GM23338 (cell line): ENCODE data around the gene HDAC5. TPM values are rescaled to one million over a fixed set of nuclear protein-coding genes. Genes with fewer than 3 reads are reported as not detected.
"Not testable (repeated sequence)": the region's sequence is repeated elsewhere in the genome, so short reads cannot be mapped to it uniquely, and the experiment has no call there.

ENCODE experiments used
- ATAC-seq: fragments of 200-7000 bp; cut with Tn5 transposase; 3 replicates; pipeline ENCODE4 v1.9.1; 2020
- DNase-seq: peaks from one replicate; pipeline ENCODE4 v3.0.0-alpha.2; 2015; ENCODE audit warnings: low spot score
- H2AFZ ChIP-seq: fragments of 200-600 bp; sonication (generic); 2 replicates; pipeline ENCODE4 v1.8.0; 2016; ENCODE audit warnings: antibody characterized with exemption, mild to moderate bottlenecking, moderate library complexity
- H3F3A ChIP-seq: fragments of 200-600 bp; sonication (generic); replicated peaks from 2 replicates; pipeline ENCODE4 v1.8.0; 2017; ENCODE audit warnings: antibody characterized with exemption, mixed run types, low read depth
- H3K27ac ChIP-seq: fragments of 200-600 bp; sonication (generic); 2 replicates; pipeline ENCODE4 v1.6.1; 2016; ENCODE audit warnings: low read depth
- H3K27me3 ChIP-seq: fragments of 200-600 bp; sonication (generic); 2 replicates; pipeline ENCODE4 v1.8.0; 2016; ENCODE audit warnings: mild to moderate bottlenecking, mixed run types, moderate library complexity; ENCODE audit not compliant: insufficient read depth
- H3K36me3 ChIP-seq: fragments of 200-600 bp; sonication (generic); 2 replicates; pipeline ENCODE4 v1.8.0; 2016; ENCODE audit warnings: mild to moderate bottlenecking; ENCODE audit not compliant: insufficient read depth
- H3K4me1 ChIP-seq: fragments of 200-600 bp; sonication (generic); 2 replicates; pipeline ENCODE4 v1.8.0; 2016; ENCODE audit warnings: mild to moderate bottlenecking, moderate library complexity; ENCODE audit not compliant: insufficient read depth
- H3K4me2 ChIP-seq: fragments of 200-600 bp; sonication (generic); 2 replicates; pipeline ENCODE4 v1.7.1; 2017; ENCODE audit warnings: mixed run types
- H3K4me3 ChIP-seq: fragments of 200-600 bp; sonication (generic); 2 replicates; pipeline ENCODE4 v1.6.1; 2016; ENCODE audit warnings: mixed run types
- H3K79me2 ChIP-seq: fragments of 200-600 bp; sonication (generic); replicated peaks from 2 replicates; pipeline ENCODE4 v1.8.0; 2017; ENCODE audit warnings: mild to moderate bottlenecking; ENCODE audit not compliant: insufficient read depth
- H3K9me2 ChIP-seq: fragments of 200-600 bp; sonication (generic); 2 replicates; pipeline ENCODE4 v1.8.0; 2017; ENCODE audit not compliant: insufficient read depth
- H4K20me1 ChIP-seq: fragments of 200-600 bp; sonication (generic); replicated peaks from 2 replicates; pipeline ENCODE4 v1.8.0; 2017; ENCODE audit warnings: mild to moderate bottlenecking; ENCODE audit not compliant: insufficient read depth
- H3K27ac Mint-ChIP-seq: 2 replicates; pipeline ENCODE4 v1.8.0; 2020; ENCODE audit warnings: inconsistent platforms, mild to moderate bottlenecking, moderate library complexity, mixed read lengths
- H3K27me3 Mint-ChIP-seq: 3 replicates; pipeline ENCODE4 v1.8.0; 2022; ENCODE audit warnings: low read depth, mild to moderate bottlenecking, moderate library complexity, mixed read lengths, inconsistent platforms; ENCODE audit not compliant: insufficient read depth, poor library complexity
- H3K36me3 Mint-ChIP-seq: 3 replicates; pipeline ENCODE4 v1.8.0; 2021; ENCODE audit warnings: low read depth, mild to moderate bottlenecking, inconsistent platforms, moderate library complexity, mixed read lengths
- H3K4me1 Mint-ChIP-seq: 3 replicates; pipeline ENCODE4 v1.8.0; 2020; ENCODE audit warnings: mild to moderate bottlenecking, inconsistent platforms, mixed read lengths
- H3K4me3 Mint-ChIP-seq: 3 replicates; pipeline ENCODE4 v1.8.0; 2021; ENCODE audit warnings: moderate library complexity, mild to moderate bottlenecking, inconsistent platforms, mixed read lengths
- H3K9me3 Mint-ChIP-seq: 3 replicates; pipeline ENCODE4 v1.8.0; 2020; ENCODE audit warnings: moderate library complexity, mild to moderate bottlenecking, inconsistent platforms, mixed read lengths
- CREB1 ChIP-seq: fragments of 250-450 bp; sonication (Bioruptor Pico); IDR thresholded peaks from 2 replicates; pipeline ENCODE4 v1.5.0; 2020; ENCODE audit warnings: low read depth, mild to moderate bottlenecking, moderate library complexity
- EZH2 ChIP-seq: fragments of 200-600 bp; sonication (generic); IDR thresholded peaks from one replicate; pipeline ENCODE4 v1.8.0; 2017; ENCODE audit warnings: antibody characterized with exemption, mild to moderate bottlenecking, low read depth; ENCODE audit not compliant: unreplicated experiment
- EZH2phosphoT487 ChIP-seq: fragments of 200-600 bp; sonication (generic); IDR thresholded peaks from one replicate; pipeline ENCODE4 v1.8.1; 2018; ENCODE audit warnings: antibody characterized with exemption; ENCODE audit not compliant: unreplicated experiment
- JUNB ChIP-seq: IDR thresholded peaks from one replicate; pipeline ENCODE4 v1.6.1; 2016; ENCODE audit warnings: antibody characterized with exemption; ENCODE audit not compliant: unreplicated experiment
- NANOG ChIP-seq: IDR thresholded peaks from 2 replicates; pipeline ENCODE4 v1.6.1; 2016; ENCODE audit warnings: antibody characterized with exemption, borderline replicate concordance
- POLR2AphosphoS5 ChIP-seq: IDR thresholded peaks from 2 replicates; pipeline ENCODE4 v1.6.1; 2016; ENCODE audit warnings: antibody characterized with exemption, low read depth
- STAT1 ChIP-seq: IDR thresholded peaks from one replicate; pipeline ENCODE4 v1.6.1; 2016; ENCODE audit warnings: antibody characterized with exemption; ENCODE audit not compliant: unreplicated experiment
- ZNF114 ChIP-seq: fragments of 250-450 bp; sonication (Bioruptor Pico); IDR thresholded peaks from 2 replicates; pipeline ENCODE4 v1.5.0; 2020; ENCODE audit warnings: mild to moderate bottlenecking, moderate library complexity
- ZNF331 ChIP-seq: fragments of 250-450 bp; sonication (Bioruptor Pico); IDR thresholded peaks from 2 replicates; pipeline ENCODE4 v1.5.0; 2020; ENCODE audit warnings: low read depth, mild to moderate bottlenecking, moderate library complexity
- polyA plus RNA-seq: library from polyadenylated mRNA; unstranded; fragments of >200 nt; fragmentation: Nextera tagmentation; extraction: Ambion mirVana; gene quantifications from 2 replicates; pipeline ENCODE4 v1.2.1, GENCODE V29; 2016
- total RNA-seq: library from RNA; depleted of rRNA; stranded (reverse); fragments of >200 nt; shearing (Covaris generic); gene quantifications from 2 replicates; pipeline ENCODE4 v1.2.3, GENCODE V29; 2014
- TF ChIP-seq, protein P1 (sequence below): fragments of 250-450 bp; sonication (Bioruptor Pico); IDR thresholded peaks from 2 replicates; pipeline ENCODE4 v1.5.0; 2020; ENCODE audit warnings: mild to moderate bottlenecking, moderate library complexity
- TF ChIP-seq, protein P2 (sequence below), 2 experiments: fragments of 200-600 bp in 1 of 2; sonication (generic) in 1 of 2; conservative IDR thresholded peaks; 2 replicates each; pipeline versions ENCODE4 v1.5.1 to v1.6.1; 2016 to 2017; ENCODE audit warnings: antibody characterized with exemption in 2 of 2, low read depth in 2 of 2, mild to moderate bottlenecking in 2 of 2, moderate library complexity in 1 of 2
- TF ChIP-seq, protein P3 (sequence below): IDR thresholded peaks from 2 replicates; pipeline ENCODE4 v1.6.1; 2016; ENCODE audit warnings: antibody characterized with exemption

Gene HDAC5
- total and polyA plus RNA-seq, 2 experiments from 2014 or later: 16.9 to 71.1 TPM

DNA sequence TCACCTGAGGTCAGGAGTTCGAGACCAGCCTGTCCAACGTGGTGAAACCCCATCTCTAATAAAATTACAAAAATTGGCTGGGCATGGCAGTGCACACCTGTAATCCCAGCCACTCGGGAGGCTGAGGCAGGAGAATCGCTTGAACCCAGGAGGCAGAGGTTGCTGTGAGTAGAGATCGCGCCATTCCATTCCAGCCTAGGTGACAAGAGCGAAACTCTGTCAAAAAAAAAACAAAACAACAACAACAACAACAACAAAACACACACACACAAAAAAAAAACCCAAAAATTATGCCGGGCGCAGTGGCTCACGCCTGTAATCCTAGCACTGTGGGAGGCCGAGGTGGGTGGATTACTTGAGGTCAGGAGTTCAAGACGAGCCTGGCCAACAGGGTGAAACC, 7.9 kb upstream of the HDAC5 start:
- not testable (repeated sequence) for H3K9me3 Mint-ChIP-seq, H2AFZ ChIP-seq, H3K4me1 ChIP-seq, H3K36me3 ChIP-seq, DNase-seq, H3F3A ChIP-seq, H3K4me1 Mint-ChIP-seq, H3K4me3 Mint-ChIP-seq, H3K4me3 ChIP-seq, H3K27ac ChIP-seq, H4K20me1 ChIP-seq, H3K4me2 ChIP-seq, H3K27me3 ChIP-seq, H3K79me2 ChIP-seq, H3K9me2 ChIP-seq, H3K27me3 Mint-ChIP-seq, ATAC-seq, H3K36me3 Mint-ChIP-seq, H3K27ac Mint-ChIP-seq

DNA sequence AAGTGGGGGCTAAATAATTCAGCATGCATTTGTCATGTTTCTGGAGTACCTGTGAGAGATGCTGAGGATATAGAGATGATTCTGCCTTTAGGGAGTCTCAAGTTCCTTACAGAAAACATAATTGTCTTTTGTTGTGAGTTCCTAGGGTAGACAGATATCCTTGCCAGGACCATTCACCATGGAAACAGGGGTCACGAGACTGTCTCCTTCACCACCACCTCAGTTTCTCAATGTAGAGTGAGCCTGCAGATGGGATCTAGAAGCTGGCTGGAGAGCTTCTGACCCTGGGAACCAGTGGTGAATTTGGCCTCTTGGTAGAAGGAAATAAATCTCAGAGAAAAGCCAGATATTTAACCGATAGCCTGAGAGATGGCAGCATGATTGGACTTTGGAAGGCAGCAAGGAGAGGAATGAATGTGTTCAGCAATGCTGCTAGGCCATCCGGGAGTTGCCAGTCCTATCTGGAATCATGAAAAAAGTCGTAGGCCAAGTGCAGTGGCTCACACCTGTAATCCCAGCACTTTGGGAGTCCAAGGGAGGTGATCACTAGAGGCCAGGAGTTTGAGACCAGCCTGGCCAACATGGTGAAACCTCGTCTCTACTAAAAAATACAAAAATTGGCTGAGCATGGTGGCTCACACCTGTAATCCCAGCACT, 7.4 kb upstream of the HDAC5 start:
- H3K4me2 ChIP-seq: no peak overlapping the region
- no peaks in the 10 kb centered on the region for H3K79me2 ChIP-seq
- H3K4me3 Mint-ChIP-seq: no peak overlapping the region
- no peak overlapping the region for H3K4me3 ChIP-seq
- no peak overlapping the region for H2AFZ ChIP-seq
- no peaks in the 10 kb centered on the region for H3K9me2 ChIP-seq
- H3K36me3 Mint-ChIP-seq: no peaks in the 10 kb centered on the region
- no peak overlapping the region for H3K27ac Mint-ChIP-seq
- no peak overlapping the region for H3K27ac ChIP-seq
- no peaks in the 10 kb centered on the region for H3K27me3 ChIP-seq
- peaks cover 7% of the 10 kb centered on the region for H3K27me3 Mint-ChIP-seq
- DNase-seq (no peak), ATAC-seq (no peak)
- no peaks in the 10 kb centered on the region for H4K20me1 ChIP-seq
- no peaks in the 10 kb centered on the region for H3F3A ChIP-seq
- H3K4me1 Mint-ChIP-seq: no peaks in the 10 kb centered on the region; the same call in 2 of the 3 replicates
- H3K36me3 ChIP-seq: no peaks in the 10 kb centered on the region
- no peaks in the 10 kb centered on the region for H3K9me3 Mint-ChIP-seq
- no peaks in the 10 kb centered on the region for H3K4me1 ChIP-seq
- TF ChIP-seq ZNF114 (CRISPR knock-in tag): no peak
- TF ChIP-seq EZH2: no peak
- no peak for TF ChIP-seq NANOG
- TF ChIP-seq STAT1: no peak
- TF ChIP-seq, protein P1, sequence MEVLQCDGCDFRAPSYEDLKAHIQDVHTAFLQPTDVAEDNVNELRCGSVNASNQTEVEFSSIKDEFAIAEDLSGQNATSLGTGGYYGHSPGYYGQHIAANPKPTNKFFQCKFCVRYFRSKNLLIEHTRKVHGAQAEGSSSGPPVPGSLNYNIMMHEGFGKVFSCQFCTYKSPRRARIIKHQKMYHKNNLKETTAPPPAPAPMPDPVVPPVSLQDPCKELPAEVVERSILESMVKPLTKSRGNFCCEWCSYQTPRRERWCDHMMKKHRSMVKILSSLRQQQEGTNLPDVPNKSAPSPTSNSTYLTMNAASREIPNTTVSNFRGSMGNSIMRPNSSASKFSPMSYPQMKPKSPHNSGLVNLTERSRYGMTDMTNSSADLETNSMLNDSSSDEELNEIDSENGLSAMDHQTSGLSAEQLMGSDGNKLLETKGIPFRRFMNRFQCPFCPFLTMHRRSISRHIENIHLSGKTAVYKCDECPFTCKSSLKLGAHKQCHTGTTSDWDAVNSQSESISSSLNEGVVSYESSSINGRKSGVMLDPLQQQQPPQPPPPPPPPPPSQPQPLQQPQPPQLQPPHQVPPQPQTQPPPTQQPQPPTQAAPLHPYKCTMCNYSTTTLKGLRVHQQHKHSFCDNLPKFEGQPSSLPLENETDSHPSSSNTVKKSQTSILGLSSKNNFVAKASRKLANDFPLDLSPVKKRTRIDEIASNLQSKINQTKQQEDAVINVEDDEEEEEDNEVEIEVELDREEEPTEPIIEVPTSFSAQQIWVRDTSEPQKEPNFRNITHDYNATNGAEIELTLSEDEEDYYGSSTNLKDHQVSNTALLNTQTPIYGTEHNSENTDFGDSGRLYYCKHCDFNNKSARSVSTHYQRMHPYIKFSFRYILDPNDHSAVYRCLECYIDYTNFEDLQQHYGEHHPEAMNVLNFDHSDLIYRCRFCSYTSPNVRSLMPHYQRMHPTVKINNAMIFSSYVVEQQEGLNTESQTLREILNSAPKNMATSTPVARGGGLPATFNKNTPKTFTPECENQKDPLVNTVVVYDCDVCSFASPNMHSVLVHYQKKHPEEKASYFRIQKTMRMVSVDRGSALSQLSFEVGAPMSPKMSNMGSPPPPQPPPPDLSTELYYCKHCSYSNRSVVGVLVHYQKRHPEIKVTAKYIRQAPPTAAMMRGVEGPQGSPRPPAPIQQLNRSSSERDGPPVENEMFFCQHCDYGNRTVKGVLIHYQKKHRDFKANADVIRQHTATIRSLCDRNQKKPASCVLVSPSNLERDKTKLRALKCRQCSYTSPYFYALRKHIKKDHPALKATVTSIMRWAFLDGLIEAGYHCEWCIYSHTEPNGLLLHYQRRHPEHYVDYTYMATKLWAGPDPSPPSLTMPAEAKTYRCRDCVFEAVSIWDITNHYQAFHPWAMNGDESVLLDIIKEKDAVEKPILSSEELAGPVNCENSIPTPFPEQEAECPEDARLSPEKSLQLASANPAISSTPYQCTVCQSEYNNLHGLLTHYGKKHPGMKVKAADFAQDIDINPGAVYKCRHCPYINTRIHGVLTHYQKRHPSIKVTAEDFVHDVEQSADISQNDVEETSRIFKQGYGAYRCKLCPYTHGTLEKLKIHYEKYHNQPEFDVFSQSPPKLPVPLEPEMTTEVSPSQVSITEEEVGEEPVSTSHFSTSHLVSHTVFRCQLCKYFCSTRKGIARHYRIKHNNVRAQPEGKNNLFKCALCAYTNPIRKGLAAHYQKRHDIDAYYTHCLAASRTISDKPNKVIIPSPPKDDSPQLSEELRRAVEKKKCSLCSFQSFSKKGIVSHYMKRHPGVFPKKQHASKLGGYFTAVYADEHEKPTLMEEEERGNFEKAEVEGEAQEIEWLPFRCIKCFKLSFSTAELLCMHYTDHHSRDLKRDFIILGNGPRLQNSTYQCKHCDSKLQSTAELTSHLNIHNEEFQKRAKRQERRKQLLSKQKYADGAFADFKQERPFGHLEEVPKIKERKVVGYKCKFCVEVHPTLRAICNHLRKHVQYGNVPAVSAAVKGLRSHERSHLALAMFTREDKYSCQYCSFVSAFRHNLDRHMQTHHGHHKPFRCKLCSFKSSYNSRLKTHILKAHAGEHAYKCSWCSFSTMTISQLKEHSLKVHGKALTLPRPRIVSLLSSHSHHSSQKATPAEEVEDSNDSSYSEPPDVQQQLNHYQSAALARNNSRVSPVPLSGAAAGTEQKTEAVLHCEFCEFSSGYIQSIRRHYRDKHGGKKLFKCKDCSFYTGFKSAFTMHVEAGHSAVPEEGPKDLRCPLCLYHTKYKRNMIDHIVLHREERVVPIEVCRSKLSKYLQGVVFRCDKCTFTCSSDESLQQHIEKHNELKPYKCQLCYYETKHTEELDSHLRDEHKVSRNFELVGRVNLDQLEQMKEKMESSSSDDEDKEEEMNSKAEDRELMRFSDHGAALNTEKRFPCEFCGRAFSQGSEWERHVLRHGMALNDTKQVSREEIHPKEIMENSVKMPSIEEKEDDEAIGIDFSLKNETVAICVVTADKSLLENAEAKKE: no peak
- no peak for TF ChIP-seq ZNF331 (CRISPR knock-in tag)
- TF ChIP-seq POLR2AphosphoS5: no peak
- TF ChIP-seq, protein P2, sequence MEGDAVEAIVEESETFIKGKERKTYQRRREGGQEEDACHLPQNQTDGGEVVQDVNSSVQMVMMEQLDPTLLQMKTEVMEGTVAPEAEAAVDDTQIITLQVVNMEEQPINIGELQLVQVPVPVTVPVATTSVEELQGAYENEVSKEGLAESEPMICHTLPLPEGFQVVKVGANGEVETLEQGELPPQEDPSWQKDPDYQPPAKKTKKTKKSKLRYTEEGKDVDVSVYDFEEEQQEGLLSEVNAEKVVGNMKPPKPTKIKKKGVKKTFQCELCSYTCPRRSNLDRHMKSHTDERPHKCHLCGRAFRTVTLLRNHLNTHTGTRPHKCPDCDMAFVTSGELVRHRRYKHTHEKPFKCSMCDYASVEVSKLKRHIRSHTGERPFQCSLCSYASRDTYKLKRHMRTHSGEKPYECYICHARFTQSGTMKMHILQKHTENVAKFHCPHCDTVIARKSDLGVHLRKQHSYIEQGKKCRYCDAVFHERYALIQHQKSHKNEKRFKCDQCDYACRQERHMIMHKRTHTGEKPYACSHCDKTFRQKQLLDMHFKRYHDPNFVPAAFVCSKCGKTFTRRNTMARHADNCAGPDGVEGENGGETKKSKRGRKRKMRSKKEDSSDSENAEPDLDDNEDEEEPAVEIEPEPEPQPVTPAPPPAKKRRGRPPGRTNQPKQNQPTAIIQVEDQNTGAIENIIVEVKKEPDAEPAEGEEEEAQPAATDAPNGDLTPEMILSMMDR (conservative IDR thresholded peaks at IDR 0.05; ENCODE audit: low read depth in 2 of 2): no peak
- no peak for TF ChIP-seq EZH2phosphoT487
- no peak for TF ChIP-seq CREB1 (CRISPR knock-in tag)
- TF ChIP-seq JUNB: no peak
- TF ChIP-seq, protein P3, sequence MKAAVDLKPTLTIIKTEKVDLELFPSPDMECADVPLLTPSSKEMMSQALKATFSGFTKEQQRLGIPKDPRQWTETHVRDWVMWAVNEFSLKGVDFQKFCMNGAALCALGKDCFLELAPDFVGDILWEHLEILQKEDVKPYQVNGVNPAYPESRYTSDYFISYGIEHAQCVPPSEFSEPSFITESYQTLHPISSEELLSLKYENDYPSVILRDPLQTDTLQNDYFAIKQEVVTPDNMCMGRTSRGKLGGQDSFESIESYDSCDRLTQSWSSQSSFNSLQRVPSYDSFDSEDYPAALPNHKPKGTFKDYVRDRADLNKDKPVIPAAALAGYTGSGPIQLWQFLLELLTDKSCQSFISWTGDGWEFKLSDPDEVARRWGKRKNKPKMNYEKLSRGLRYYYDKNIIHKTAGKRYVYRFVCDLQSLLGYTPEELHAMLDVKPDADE: no peak
